DND-41 (cell line): Measurements from ENCODE around the gene SLC4A2.

Source experiments
- EZH2 ChIP-seq: IDR thresholded peaks from 3 replicates; pipeline ENCODE4 v1.6.1; 2012; ENCODE audit warnings: borderline replicate concordance, low read depth, mild to moderate bottlenecking, moderate library complexity, low read length, inconsistent platforms; ENCODE audit not compliant: severe bottlenecking
- TF ChIP-seq, protein P1 (sequence below): IDR thresholded peaks from 2 replicates; pipeline ENCODE4 v1.5.1; 2012; ENCODE audit warnings: borderline replicate concordance, low read length, moderate library complexity, mild to moderate bottlenecking; ENCODE audit not compliant: poor library complexity, severe bottlenecking; ENCODE audit errors: extremely low read depth

DNA sequence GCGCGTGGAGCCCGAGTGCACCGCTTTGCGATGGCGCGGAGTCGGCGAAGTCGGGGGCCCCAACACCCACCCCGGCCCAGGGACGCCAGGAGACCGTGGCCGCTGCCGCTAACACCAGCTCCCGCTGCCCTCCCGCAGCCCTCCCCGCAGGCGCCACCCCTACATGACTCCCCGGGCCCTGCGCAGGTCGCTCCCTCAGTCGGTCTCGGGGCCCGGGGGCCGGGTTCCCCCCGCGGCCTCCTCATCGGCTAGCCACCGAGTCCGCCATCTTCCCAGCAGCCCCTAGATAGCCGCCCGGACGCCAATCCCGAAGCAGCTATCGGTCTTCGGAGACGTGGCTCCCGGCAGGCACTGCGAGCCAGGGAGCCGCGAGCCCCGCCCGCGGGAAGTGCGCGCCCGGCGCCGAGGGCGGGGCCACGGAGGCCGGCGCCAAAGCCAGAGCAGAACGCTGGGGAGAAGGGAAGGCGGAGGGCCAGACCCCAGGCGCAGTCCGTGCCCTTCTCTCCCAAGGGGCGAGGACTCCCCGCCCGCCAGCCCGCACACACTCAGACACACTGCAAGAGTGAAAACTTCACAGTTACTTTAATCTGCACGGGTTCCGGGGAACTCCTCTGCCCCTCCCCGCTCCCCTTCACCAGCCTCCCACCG is 21.3 kb downstream of the SLC4A2 start, which contains the start of gene FASTK:
- TF ChIP-seq, protein P1, sequence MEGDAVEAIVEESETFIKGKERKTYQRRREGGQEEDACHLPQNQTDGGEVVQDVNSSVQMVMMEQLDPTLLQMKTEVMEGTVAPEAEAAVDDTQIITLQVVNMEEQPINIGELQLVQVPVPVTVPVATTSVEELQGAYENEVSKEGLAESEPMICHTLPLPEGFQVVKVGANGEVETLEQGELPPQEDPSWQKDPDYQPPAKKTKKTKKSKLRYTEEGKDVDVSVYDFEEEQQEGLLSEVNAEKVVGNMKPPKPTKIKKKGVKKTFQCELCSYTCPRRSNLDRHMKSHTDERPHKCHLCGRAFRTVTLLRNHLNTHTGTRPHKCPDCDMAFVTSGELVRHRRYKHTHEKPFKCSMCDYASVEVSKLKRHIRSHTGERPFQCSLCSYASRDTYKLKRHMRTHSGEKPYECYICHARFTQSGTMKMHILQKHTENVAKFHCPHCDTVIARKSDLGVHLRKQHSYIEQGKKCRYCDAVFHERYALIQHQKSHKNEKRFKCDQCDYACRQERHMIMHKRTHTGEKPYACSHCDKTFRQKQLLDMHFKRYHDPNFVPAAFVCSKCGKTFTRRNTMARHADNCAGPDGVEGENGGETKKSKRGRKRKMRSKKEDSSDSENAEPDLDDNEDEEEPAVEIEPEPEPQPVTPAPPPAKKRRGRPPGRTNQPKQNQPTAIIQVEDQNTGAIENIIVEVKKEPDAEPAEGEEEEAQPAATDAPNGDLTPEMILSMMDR = no peak
- TF ChIP-seq EZH2 = no peak
